GM18508 (cell line): ENCODE measurements around the gene SCAF8.

ENCODE experiments used
- ATAC-seq: cut with Tn5 transposase; IDR thresholded peaks from one replicate; pipeline ENCODE4 v1.9.1; 2021; ENCODE audit warnings: moderate number of reproducible peaks; ENCODE audit not compliant: insufficient read depth, unreplicated experiment

SCAF8 gene

GRCh38 chr6:154824076-154824475, 90.9 kb downstream of the SCAF8 start:
- ATAC-seq: no peak

DNA sequence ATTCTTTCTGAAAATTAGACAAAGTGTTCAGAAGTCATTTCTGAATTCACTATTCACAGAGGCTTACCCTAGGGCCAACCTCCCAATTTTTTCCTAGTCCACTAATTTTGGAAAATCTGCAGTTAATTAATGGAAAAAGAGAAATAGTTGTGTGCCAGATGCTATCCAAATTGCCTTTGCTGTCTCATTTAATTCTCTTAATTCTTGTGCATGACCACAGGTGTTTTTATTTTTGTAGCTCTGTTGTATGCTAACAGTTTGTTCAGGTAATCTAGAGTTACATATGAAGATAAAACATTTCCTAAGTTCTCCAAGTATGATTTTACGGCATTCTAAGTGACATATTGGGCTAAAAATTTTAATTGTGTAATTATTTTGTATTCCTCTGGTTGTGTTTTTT, 96.8 kb downstream of the SCAF8 start:
- ATAC-seq: no peak

DNA sequence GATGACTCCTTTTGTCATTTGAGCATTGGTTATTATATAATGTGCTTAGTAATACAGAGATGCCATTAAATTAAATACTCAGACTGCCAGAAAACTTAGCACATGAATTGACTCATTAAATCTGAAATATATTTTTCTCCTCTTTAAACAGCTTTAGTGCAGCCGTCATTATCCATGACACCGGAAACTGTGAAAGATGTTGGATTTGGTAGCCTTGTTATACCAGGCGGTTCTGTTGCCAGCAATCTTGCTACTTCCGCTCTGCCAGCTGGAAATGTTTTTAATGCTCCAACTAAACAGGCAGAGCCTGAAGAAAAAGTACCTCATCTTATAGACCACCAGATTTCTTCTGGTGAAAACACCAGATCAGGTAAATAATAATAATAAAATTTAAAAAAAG, 97.6 kb downstream of the SCAF8 start:
- no peak for ATAC-seq

DNA sequence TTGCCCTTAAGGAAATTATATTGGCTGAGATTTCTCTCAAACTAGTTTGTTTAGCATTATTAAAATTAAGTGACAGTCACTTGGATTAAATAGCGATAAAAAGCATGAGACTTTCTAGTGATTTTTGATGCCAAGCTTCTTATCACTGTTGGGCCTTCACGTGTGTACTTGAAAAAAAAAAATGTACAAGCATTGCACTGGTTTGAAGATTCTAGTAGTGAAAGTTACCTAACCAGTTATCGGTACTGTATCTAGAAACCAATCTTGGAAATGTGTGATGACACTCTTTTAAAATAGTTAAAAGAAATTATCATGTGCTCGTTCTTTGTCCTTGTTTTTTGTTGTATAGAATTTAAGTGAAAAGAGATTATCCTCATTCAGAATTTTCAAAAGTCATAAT, 102.1 kb downstream of the SCAF8 start:
- ATAC-seq: no peak

DNA sequence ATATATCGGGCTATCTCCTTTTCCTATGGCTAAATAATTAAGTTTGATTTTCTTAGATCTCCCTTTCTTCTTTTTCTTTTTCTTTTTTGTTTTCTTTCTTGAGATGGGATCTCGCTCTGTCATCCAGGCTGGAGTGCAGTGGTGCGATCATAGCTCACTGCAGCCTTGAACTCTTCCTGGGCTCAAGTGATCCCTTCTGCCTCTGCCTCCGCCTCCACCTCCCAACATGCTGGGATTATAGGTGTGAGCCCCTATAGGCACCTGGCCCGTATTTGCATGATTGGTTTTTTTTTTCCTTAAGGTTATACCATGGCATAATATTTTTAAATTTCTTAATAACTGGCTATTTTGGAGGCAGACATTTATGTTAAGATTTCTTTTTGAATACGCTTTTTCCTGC, 106.3 kb downstream of the SCAF8 start:
- no peak for ATAC-seq

DNA sequence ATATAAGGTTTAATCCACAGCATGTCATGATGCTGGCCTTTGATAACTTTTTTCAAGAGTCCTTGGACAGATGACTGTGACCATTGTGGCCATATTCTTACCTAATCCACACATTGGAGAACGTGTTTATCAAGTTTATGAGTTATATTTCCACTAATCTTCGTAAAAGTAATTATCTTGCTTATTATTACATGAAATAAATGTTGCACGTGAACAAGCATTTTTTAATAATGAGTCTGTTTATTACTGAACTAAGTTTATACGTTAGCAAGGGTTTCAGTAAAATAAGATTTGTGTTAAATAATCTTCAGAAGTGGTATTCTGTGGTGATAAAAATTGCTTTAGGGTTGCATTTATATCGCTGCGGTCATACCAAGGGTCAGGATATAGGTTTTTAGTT, 107.1 kb downstream of the SCAF8 start:
- ATAC-seq: no peak

DNA sequence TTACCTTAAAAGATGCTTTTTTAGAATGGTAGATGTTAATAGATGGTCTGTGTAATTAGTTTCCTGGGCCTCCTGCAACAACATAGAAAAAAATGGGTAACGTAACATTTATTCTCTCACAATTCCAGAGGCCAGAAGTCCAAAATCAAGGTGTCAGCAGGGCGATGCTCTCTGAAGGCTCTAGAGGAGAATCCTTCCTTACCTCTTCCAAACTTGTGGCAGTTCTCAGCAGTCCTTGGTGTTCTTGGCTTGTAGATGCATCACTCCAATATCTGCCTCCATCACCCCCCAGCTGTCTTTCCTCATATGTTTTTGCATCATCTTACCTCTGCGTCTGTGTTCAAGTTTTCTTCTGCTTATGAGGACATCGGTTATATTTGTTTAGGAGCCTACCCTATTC, 107.9 kb downstream of the SCAF8 start:
- no peak for ATAC-seq

DNA sequence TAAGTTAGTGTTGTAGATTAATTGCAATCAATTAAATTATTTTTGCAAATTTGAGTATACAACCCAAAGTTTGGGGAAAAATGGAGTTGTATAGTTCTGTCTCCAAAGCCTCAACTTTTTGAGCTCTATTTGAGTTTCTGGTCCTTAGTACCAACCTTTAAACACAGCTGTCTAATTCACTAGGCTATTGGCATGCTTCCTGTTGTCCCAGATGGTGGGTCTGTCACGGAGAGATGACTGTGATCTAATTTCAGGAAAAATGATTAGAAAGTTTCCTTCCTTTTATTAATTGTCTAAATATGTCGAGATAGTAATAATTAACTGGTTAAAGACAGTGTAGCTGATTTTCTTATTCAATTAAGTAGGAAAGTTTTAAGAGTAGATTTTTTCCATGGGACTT, 109.6 kb downstream of the SCAF8 start:
- ATAC-seq: no peak

DNA sequence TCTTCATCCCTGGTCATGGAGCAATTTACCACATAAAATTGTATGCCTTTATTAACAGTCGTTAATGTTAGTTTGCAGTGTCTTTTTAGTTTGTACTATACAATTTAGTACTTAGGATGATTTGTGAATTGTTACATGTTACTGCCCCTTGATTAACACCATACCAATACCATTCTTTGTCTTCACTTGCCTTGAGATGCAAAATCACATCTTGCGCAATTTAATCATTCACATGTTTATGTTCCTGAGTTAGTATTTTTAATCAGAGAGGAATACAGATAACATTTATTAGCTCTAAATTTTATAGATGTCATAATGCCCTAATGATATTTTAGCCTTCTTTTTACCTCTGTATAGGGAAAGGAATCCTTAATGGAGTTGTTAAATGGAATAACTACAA, 114.1 kb downstream of the SCAF8 start:
- no peak for ATAC-seq

DNA sequence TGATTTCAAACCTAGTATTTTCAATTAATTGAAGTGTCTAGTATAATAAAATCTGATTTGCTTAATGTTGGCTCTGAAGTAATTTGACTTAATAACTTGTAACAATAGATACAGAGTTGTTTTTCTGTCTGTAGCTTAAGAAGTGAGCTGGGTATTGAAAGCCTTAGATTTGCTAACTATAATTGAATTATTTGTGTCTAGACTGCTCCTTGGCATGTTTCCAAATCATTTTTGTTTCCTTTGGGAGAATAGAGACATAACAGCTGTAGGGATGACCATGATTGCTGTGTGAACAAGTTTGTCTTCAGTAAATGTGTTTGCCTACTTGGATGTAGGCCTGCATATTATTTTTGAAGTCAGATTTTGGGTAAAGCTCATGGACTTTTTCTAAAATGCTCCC, 115.4 kb downstream of the SCAF8 start:
- ATAC-seq: no peak

GRCh38 chr6:154849475-154849874, 116.3 kb downstream of the SCAF8 start:
- no peak for ATAC-seq

- ATAC-seq: no peak
Measured at GRCh38 chr6:154852687-154853086, 119.5 kb downstream of the SCAF8 start.

- no peak for ATAC-seq
Measured at GRCh38 chr6:154857529-154857928, 124.3 kb downstream of the SCAF8 start.

- ATAC-seq: no peak
Measured at GRCh38 chr6:154861825-154862224, 128.6 kb downstream of the SCAF8 start.

GRCh38 chr6:154862536-154862935, 129.3 kb downstream of the SCAF8 start:
- no peak for ATAC-seq

DNA sequence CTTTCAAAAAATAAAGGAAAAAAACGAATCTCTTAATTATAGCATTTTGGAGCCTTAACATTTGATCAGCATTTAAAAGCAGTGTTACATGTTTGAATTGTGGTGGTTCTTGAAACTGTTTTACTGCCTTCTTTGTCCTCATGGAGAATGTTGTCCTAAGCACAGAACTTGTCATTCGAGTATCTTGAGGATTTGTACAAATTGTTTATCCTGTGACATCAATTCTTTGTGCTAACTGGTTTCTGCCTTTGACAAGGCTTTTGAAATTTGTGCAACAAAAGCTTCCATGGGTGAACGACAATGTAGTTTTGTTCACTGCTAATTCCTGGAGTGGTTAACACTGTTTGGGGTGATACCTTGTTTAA, 130.8 kb downstream of the SCAF8 start:
- ATAC-seq: no peak

DNA sequence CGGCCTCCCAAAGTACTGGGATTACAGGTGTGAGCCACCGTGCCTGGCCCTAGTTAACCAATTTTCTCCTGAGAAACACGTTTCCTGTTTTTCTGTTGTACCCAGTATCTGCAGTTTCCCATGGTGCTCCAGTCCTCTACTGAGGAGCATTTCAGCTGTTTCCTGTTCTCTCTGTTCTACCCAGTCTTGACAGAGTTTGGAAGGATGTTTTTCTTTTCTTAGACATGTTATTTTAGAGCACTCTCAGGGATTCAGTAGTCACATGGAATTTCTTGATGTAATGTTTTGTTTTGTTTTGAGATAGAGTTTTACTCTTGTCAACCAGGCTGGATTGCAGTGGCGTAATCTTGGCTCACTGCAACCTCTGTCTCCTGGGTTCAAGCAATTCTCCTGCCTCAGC, 132.1 kb downstream of the SCAF8 start:
- ATAC-seq: no peak

DNA sequence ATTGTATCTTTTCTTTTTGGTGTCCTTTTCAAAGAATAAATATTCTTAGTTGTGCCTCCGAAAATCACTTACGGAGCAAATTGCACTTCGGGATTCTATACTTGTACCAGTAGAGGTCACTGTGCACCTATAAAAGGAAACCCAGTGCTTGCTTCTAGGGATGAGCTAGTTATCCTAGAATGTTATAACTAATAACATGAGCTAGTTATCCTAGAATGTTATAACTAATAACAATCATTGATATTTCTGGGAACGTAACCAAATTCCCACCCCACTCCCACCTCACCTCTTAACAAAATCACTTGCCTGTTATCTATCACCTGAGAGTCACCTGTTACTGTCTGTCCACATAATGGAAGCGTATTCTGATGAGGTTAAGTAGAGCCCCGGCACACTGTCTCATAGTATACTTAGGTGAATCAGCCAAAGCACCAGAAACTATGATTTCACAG, 135.0 kb downstream of the SCAF8 start:
- ATAC-seq: no peak

GRCh38 chr6:154872542-154873114, 139.4 kb downstream of the SCAF8 start:
- no peak for ATAC-seq

GRCh38 chr6:154873546-154873945, 140.3 kb downstream of the SCAF8 start:
- no peak for ATAC-seq

- no peak for ATAC-seq
Measured at GRCh38 chr6:154874773-154875592, 141.8 kb downstream of the SCAF8 start.
